SJCRH30 (cell line): ENCODE data around the gene ENTPD5. TPM values are rescaled to one million over a fixed set of nuclear protein-coding genes. Genes with fewer than 3 reads are reported as not detected.
A peak's percentile ranks its signal among the peaks of the same experiment; 100 is the strongest.
"Not testable (repeated sequence)": the region's sequence is repeated elsewhere in the genome, so short reads cannot be mapped to it uniquely, and the experiment has no call there.

Source experiments
- DNase-seq, 2 experiments: peaks; one replicate each; pipeline ENCODE4 v3.0.0-alpha.2; 2015 to 2020
- H3K27ac ChIP-seq: fragments of 250-450 bp; sonication (Bioruptor Pico); 2 replicates; pipeline ENCODE4 v1.5.1; 2020; ENCODE audit warnings: mild to moderate bottlenecking, moderate library complexity
- H3K27me3 ChIP-seq: fragments of 250-450 bp; sonication (Bioruptor Pico); 2 replicates; pipeline ENCODE4 v1.5.1; 2020; ENCODE audit warnings: mild to moderate bottlenecking, moderate library complexity
- H3K36me3 ChIP-seq: fragments of 250-450 bp; sonication (Bioruptor Pico); 2 replicates; pipeline ENCODE4 v1.5.1; 2020; ENCODE audit warnings: mild to moderate bottlenecking, moderate library complexity
- H3K4me1 ChIP-seq: fragments of 250-450 bp; sonication (Bioruptor Pico); 2 replicates; pipeline ENCODE4 v1.5.1; 2020; ENCODE audit warnings: mild to moderate bottlenecking, moderate library complexity
- H3K4me3 ChIP-seq: fragments of 250-450 bp; sonication (Bioruptor Pico); 2 replicates; pipeline ENCODE4 v1.5.1; 2020; ENCODE audit warnings: mild to moderate bottlenecking, moderate library complexity
- H3K9me3 ChIP-seq: fragments of 250-450 bp; sonication (Bioruptor Pico); replicated peaks from 2 replicates; pipeline ENCODE4 v1.5.1; 2020; ENCODE audit warnings: mild to moderate bottlenecking, moderate library complexity
- total RNA-seq: library from RNA; depleted of rRNA; stranded (reverse); fragments of >200 nt; shearing (Covaris generic); gene quantifications from 2 replicates; pipeline ENCODE4 v1.2.3, GENCODE V29; 2014

ENTPD5 gene
- total RNA-seq, 1 experiment from 2014 or later, result 8.4 TPM

- Histone ChIP-seq H3K4me3 (no peak overlapping the region), H3K27ac (no peak overlapping the region), H3K36me3 (no peaks in the 10 kb centered on the region), H3K27me3 (no peaks in the 10 kb centered on the region), H3K4me1 (no peaks in the 10 kb centered on the region), H3K9me3 (no peaks in the 10 kb centered on the region)
- no peak for DNase-seq
These were observed 3.3 kb upstream of the ENTPD5 start for GRCh38 chr14:74022346-74022745.

DNA sequence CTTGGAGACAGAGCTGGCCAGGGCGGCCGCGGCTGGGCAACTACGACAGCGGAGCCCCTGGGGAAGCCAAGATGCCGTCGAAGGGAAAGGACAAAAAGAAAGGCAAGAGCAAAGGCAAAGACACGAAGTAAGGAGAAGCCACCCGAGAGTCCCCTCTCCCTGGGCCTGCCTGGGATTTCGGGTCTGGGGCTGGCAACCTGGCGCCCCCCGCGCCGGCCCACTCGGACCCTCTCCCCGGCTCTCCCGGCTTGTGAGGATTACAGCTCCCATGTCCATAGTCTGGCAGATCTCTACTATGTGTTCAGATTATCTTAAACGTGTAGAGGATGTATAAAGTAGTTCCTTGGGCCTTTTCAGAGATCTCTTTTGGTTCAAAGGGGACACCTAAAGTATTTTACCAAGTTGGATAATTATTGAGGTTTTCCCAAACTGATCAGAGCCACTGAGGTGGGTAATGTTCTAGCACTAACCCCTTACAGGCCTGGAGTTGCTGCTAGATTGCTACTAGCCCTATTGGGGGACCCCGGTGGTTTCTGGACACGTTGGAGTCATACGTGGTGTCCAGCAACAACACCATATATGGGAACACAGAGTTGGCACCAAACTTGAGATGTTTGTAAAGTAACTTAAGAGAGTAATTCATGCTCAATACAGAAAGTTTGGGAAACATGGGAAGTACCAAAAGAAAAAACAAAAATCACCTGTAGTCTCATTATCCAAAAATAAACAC, 485 bp upstream of the ENTPD5 start:
- H3K27me3 ChIP-seq, result no peaks in the 10 kb centered on the region
- DNase-seq, result peak in 1 of 2 experiments; percentile 11
- no peaks in the 10 kb centered on the region for H3K4me1 ChIP-seq
- no peaks in the 10 kb centered on the region for H3K36me3 ChIP-seq
- peak overlapping the region; percentile 93 for H3K4me3 ChIP-seq
- H3K9me3 ChIP-seq, result no peaks in the 10 kb centered on the region
- H3K27ac ChIP-seq, result no peak overlapping the region

- Histone ChIP-seq H3K27ac (peak overlapping the region; percentile 76), H3K9me3 (no peaks in the 10 kb centered on the region), H3K4me1 (no peaks in the 10 kb centered on the region), H3K27me3 (no peaks in the 10 kb centered on the region), H3K4me3 (peak overlapping the region; percentile 93), H3K36me3 (no peaks in the 10 kb centered on the region)
- DNase-seq, result no peak
These were observed 908 bp downstream of the ENTPD5 start for GRCh38 chr14:74018174-74018585.

DNA sequence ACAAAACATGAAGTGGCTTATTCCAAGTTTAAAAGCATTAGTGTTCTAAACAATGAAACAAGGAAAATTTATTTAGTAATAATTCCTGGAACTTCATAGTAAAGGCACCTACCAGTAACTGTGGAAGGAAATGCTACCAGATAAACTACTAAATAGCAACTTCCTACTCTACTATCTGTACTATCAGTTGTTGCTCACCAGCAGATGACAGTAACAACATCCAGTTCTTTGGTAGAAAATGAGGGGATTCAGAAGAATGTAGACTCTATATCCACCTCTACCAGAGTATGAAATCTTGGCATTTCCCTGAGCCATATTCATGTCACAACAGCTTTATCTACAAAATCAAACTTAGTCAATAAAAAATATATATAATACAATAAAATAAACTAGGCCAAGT, 3.1 kb downstream of the ENTPD5 start:
- H3K27me3 ChIP-seq, result no peaks in the 10 kb centered on the region
- no peaks in the 10 kb centered on the region for H3K9me3 ChIP-seq
- DNase-seq, result no peak
- no peak overlapping the region for H3K27ac ChIP-seq
- H3K4me3 ChIP-seq, result no peak overlapping the region
- no peaks in the 10 kb centered on the region for H3K4me1 ChIP-seq
- H3K36me3 ChIP-seq, result no peaks in the 10 kb centered on the region

GRCh38 chr14:74015176-74015575, 3.9 kb downstream of the ENTPD5 start:
- no peak for DNase-seq
- H3K36me3 ChIP-seq, result no peaks in the 10 kb centered on the region
- no peak overlapping the region for H3K27ac ChIP-seq
- no peaks in the 10 kb centered on the region for H3K9me3 ChIP-seq
- H3K4me3 ChIP-seq, result no peak overlapping the region
- no peaks in the 10 kb centered on the region for H3K4me1 ChIP-seq
- H3K27me3 ChIP-seq, result no peaks in the 10 kb centered on the region

DNA sequence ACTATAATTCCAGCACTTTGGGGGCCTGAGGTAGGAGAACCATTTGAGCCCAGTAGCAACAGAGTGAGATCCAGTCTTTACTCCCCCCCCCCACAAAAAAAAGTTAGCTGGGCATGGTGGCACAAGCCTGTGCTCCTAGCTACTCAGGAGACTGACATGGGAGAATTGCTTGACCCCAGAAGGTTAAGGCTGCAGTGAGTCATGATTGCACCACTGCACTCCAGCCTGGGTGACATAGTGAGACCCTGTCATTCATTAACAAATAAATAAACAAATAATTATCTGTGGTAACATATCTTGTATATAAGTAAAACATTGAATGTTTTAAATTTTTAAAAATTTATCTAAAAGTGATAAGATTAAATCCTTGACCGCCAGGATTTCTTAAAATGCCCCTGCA, 4.8 kb downstream of the ENTPD5 start:
- no peak for DNase-seq
- no peaks in the 10 kb centered on the region for H3K27me3 ChIP-seq
- H3K4me3 ChIP-seq, result no peak overlapping the region
- H3K9me3 ChIP-seq, result no peaks in the 10 kb centered on the region
- H3K27ac ChIP-seq, result no peak overlapping the region
- H3K36me3 ChIP-seq, result no peaks in the 10 kb centered on the region
- H3K4me1 ChIP-seq, result no peaks in the 10 kb centered on the region

DNA sequence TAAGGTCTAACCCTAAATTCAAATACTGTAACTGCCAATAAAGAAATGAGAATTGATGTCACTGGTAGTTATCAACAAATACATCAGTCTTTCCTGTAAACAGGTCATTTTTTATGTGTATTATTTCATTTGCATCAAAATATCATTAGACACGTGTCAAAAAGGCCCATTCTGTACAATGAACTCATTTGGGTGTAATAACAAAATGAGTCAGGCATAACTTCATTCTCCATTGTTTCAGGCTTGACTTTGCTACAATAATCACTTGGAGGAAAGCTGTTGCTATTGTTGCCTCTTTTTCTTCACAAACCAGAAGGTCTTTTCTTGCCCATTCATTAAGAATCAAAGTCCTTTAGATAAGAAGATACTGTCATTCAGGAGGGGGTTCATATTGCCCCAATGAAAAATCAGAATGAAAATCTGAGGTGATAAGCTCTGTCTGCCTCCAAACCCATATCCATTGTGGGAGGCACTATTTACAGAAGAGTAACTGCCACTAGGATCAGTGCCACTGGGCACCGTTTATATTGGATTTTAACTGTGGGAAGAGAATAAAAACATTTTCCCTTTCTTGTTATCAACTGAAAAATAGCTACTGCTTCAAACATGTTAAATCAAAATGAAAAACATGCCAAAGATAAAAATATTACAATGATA, 10.1 kb downstream of the ENTPD5 start:
- H3K4me1 ChIP-seq, result no peaks in the 10 kb centered on the region
- DNase-seq, result no peak
- no peak overlapping the region for H3K27ac ChIP-seq
- H3K9me3 ChIP-seq, result no peaks in the 10 kb centered on the region
- H3K27me3 ChIP-seq, result no peaks in the 10 kb centered on the region
- no peaks in the 10 kb centered on the region for H3K36me3 ChIP-seq
- no peak overlapping the region for H3K4me3 ChIP-seq

DNA sequence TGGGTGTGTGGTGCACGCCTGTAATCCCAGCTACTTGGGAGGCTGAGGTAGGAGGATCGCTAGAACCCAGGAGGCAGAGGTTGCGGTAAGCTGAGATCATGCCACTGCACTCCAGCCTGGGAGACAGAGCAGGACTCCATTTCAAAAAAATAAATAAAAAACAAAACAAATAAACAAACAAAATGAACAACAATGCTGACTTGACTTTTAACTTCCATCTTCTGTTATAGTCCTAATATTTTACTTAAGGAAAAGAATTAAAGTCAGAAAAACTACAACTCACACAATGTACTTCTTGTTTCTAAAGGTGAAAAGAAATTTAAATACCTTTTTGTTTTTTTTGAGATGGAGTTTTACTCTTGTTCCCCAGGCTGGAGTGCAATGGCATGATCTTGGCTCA, 13.4 kb downstream of the ENTPD5 start:
- H3K36me3 ChIP-seq, result not testable (repeated sequence)

GRCh38 chr14:73998726-73999125, 20.4 kb downstream of the ENTPD5 start:
- no peak for DNase-seq
- Histone ChIP-seq H3K4me1 (no peaks in the 10 kb centered on the region), H3K4me3 (no peak overlapping the region), H3K27ac (no peak overlapping the region), H3K27me3 (no peaks in the 10 kb centered on the region), H3K9me3 (no peaks in the 10 kb centered on the region), H3K36me3 (no peaks in the 10 kb centered on the region)

More for the DNA sequence above, 13.4 kb downstream of the ENTPD5 start:
- H3K27ac ChIP-seq, H3K27me3 ChIP-seq, H3K4me1 ChIP-seq, DNase-seq, H3K9me3 ChIP-seq, H3K4me3 ChIP-seq: not testable (repeated sequence)

DNA sequence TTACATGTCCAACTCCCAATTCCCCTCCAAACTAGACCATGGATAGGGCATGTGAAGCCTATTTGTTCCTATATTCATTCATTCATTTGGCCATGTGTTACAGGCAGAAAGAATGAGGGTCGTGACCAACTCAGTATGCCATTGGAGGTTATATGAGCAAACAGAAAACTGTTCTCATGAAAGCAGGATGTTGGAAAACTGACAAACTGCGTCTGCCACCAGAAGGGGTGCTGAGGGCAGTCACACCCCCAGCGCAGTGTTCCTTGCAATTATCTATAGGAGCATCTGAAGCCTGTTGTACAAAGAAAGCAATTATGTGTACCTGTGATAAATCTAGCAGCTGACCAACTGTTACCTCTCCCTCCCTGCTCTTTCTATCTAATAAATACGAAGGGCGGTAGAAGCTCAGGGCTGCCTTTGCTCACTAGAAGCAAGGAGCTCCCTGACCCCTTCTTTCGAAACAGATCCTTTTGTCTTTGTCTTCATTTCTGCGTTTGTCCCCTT, 21.1 kb downstream of the ENTPD5 start:
- no peak for DNase-seq
- Histone ChIP-seq H3K4me1 (no peaks in the 10 kb centered on the region), H3K4me3 (no peak overlapping the region), H3K36me3 (no peaks in the 10 kb centered on the region), H3K27me3 (no peaks in the 10 kb centered on the region), H3K27ac (no peak overlapping the region), H3K9me3 (no peaks in the 10 kb centered on the region)

GRCh38 chr14:73997108-73997943, 21.8 kb downstream of the ENTPD5 start:
- no peak for DNase-seq
- Histone ChIP-seq H3K27me3 (no peaks in the 10 kb centered on the region), H3K36me3 (no peaks in the 10 kb centered on the region), H3K4me1 (no peaks in the 10 kb centered on the region), H3K9me3 (no peaks in the 10 kb centered on the region), H3K27ac (no peak overlapping the region), H3K4me3 (no peak overlapping the region)

GRCh38 chr14:73996731-73997107, 22.4 kb downstream of the ENTPD5 start:
- H3K27ac ChIP-seq, result no peak overlapping the region
- H3K27me3 ChIP-seq, result no peaks in the 10 kb centered on the region
- H3K36me3 ChIP-seq, result no peaks in the 10 kb centered on the region
- no peak overlapping the region for H3K4me3 ChIP-seq
- no peaks in the 10 kb centered on the region for H3K4me1 ChIP-seq
- DNase-seq, result no peak
- H3K9me3 ChIP-seq, result no peaks in the 10 kb centered on the region

DNA sequence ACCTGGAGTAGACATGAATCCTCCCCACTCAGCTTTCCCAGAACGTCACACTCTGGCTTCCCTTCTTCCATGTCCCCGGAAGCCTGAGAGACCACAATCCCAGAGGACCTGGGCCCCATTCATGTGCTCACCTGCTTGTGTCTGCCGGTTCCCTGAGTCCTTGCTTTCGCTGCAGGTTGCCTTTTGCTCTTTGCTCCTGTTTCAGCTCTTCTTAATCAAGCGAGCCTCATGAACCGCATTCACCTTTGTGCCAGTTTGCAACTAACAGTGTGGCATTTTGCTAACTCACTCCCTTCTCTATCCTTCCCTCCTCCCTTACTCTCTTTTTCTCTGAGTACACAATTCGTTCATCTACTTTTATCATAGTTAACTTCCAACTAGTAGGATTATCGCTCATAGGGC, 23.1 kb downstream of the ENTPD5 start:
- no peaks in the 10 kb centered on the region for H3K9me3 ChIP-seq
- no peak overlapping the region for H3K4me3 ChIP-seq
- DNase-seq, result no peak
- H3K4me1 ChIP-seq, result no peaks in the 10 kb centered on the region
- no peaks in the 10 kb centered on the region for H3K27me3 ChIP-seq
- no peaks in the 10 kb centered on the region for H3K36me3 ChIP-seq
- H3K27ac ChIP-seq, result no peak overlapping the region

GRCh38 chr14:73994926-73995325, 24.2 kb downstream of the ENTPD5 start:
- H3K36me3 ChIP-seq, DNase-seq, H3K9me3 ChIP-seq, H3K27ac ChIP-seq, H3K4me1 ChIP-seq, H3K4me3 ChIP-seq, H3K27me3 ChIP-seq: not testable (repeated sequence)

DNA sequence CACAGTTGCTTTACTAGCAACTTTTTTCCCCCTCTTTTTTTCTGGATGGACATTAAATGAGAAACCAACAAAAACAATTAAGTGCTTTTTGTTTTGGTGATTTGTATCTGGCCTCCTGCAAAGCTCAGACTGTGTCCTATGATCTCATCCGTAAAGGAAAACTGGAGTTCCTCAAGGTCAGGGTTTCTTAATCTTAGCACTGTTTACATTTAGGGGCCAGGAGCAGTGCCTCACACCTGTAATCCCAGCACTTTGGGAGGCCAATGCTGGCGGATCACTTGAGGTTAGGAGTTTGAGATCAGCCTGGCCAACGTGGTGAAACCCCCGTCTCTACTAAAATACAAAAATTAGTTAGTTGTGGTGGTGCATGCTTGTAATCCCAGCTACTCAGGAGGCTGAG, 28.0 kb downstream of the ENTPD5 start:
- no peaks in the 10 kb centered on the region for H3K36me3 ChIP-seq
- H3K9me3 ChIP-seq, result no peaks in the 10 kb centered on the region
- no peaks in the 10 kb centered on the region for H3K4me1 ChIP-seq
- no peak overlapping the region for H3K4me3 ChIP-seq
- H3K27ac ChIP-seq, result no peak overlapping the region
- DNase-seq, result no peak
- H3K27me3 ChIP-seq, result no peaks in the 10 kb centered on the region
